GM18519 (cell line): ENCODE data around the gene KLHL17.
"Not testable (repeated sequence)": the region's sequence is repeated elsewhere in the genome, so short reads cannot be mapped to it uniquely, and the experiment has no call there.

Experiments
- ATAC-seq: cut with Tn5 transposase; IDR thresholded peaks from one replicate; pipeline ENCODE4 v1.9.1; 2021; ENCODE audit warnings: mild to moderate bottlenecking, moderate library complexity; ENCODE audit not compliant: unreplicated experiment, low FRiP score

Gene KLHL17

GRCh38 chr1:935751-936231 lies 24.6 kb upstream of the KLHL17 start:
- ATAC-seq = no peak

- no peak for ATAC-seq
Measured at GRCh38 chr1:936348-937264, 23.8 kb upstream of the KLHL17 start.

GRCh38 chr1:937521-937920 lies 22.9 kb upstream of the KLHL17 start:
- no peak for ATAC-seq

- no peak for ATAC-seq
Measured at GRCh38 chr1:938088-938683, 22.2 kb upstream of the KLHL17 start.

GRCh38 chr1:938711-939489 lies 21.5 kb upstream of the KLHL17 start:
- ATAC-seq = no peak

- ATAC-seq = no peak
Measured at GRCh38 chr1:939511-940106, 20.8 kb upstream of the KLHL17 start.

GRCh38 chr1:940107-941014 lies 20.0 kb upstream of the KLHL17 start:
- no peak for ATAC-seq

- ATAC-seq = no peak
Measured at GRCh38 chr1:941015-941587, 19.3 kb upstream of the KLHL17 start.

GRCh38 chr1:941588-942383 lies 18.6 kb upstream of the KLHL17 start:
- no peak for ATAC-seq

- no peak for ATAC-seq
Measured at GRCh38 chr1:942411-942821, 18.0 kb upstream of the KLHL17 start.

- no peak for ATAC-seq
Measured at GRCh38 chr1:942864-943533, 17.4 kb upstream of the KLHL17 start.

GRCh38 chr1:943545-944340 lies 16.6 kb upstream of the KLHL17 start:
- no peak for ATAC-seq

GRCh38 chr1:944341-945325 lies 15.8 kb upstream of the KLHL17 start:
- ATAC-seq = no peak

GRCh38 chr1:945688-946556 lies 14.5 kb upstream of the KLHL17 start:
- ATAC-seq = no peak

GRCh38 chr1:946811-947210 lies 13.6 kb upstream of the KLHL17 start:
- ATAC-seq = not testable (repeated sequence)
